Upper lobe of left lung (tissue), 6 donors: ENCODE results near the gene SLC5A8. TPM values are rescaled to one million over a fixed set of nuclear protein-coding genes. Genes with fewer than 3 reads are reported as not detected.

Experiments
- ATAC-seq, 2 donors: fragments of 200-7000 bp; cut with Tn5 transposase; one replicate each; pipeline ENCODE4 v1.9.1; 2022; ENCODE audit warnings: mild to moderate bottlenecking in 2 of 2, moderate library complexity in 2 of 2; ENCODE audit not compliant: low FRiP score in 2 of 2
- DNase-seq, 2 donors: peaks; one replicate each; pipeline ENCODE4 v3.0.0-alpha.2; 2019 to 2020
- H3K27ac ChIP-seq, 4 donors: fragments of 200-600 bp; sonication (generic); one replicate each; pipeline ENCODE4 v1.5.1; 2016 to 2019
- H3K27me3 ChIP-seq, 4 donors: fragments of 200-600 bp; sonication (generic); one replicate each; pipeline ENCODE4 v1.5.1; 2017 to 2019
- H3K36me3 ChIP-seq, 4 donors: fragments of 200-600 bp; sonication (generic); one replicate each; pipeline ENCODE4 v1.5.1; 2016 to 2019
- H3K4me1 ChIP-seq, 4 donors: fragments of 200-600 bp; sonication (generic); one replicate each; pipeline ENCODE4 v1.5.1; 2018 to 2019
- H3K4me3 ChIP-seq, 4 donors: fragments of 200-600 bp; sonication (generic); one replicate each; pipeline ENCODE4 v1.5.1; 2017 to 2019; ENCODE audit warnings: mild to moderate bottlenecking in 2 of 4, moderate library complexity in 1 of 4
- H3K9me3 ChIP-seq, 4 donors: fragments of 200-600 bp; sonication (generic); one replicate each; pipeline ENCODE4 v1.5.1; 2018 to 2019
- EP300 ChIP-seq, 4 donors: sonication (generic); formaldehyde crosslinking; IDR thresholded peaks; one replicate each; pipeline ENCODE4 v1.5.1; 2017; ENCODE audit warnings: antibody characterized with exemption in 4 of 4, control low read depth in 2 of 4
- POLR2A ChIP-seq, 4 donors: fragments of 450-650 bp; IDR thresholded peaks; one replicate each; pipeline ENCODE4 v1.5.1; 2016 to 2017; ENCODE audit warnings: antibody characterized with exemption in 4 of 4, mild to moderate bottlenecking in 2 of 4
- POLR2AphosphoS5 ChIP-seq, 2 donors: sonication (generic); formaldehyde crosslinking; IDR thresholded peaks; one replicate each; pipeline ENCODE4 v1.5.1; 2017; ENCODE audit warnings: antibody characterized with exemption in 2 of 2
- WGBS, 2 donors: methylation state at CpG; one replicate each; pipeline ENCODE4 v1.1.5; 2017 to 2018; 5-methylcytosine and 5-hydroxymethylcytosine counted together
- total RNA-seq, 6 donors: library from RNA; depleted of rRNA in 4 of 6; stranded (reverse); fragments of >200 nt in 4 of 6; gene quantifications; one replicate each; pipeline versions ENCODE4 v1.1.0 to v1.2.1, GENCODE V29; 2016 to 2021
- TF ChIP-seq, protein P1 (sequence below), 6 experiments: fragments of 450-650 bp in 4 of 6; fragments of 200-600 bp in 2 of 6; sonication (generic) in 2 of 6; IDR thresholded peaks; one replicate each; pipeline ENCODE4 v1.5.1; 2016 to 2019; ENCODE audit warnings: antibody characterized with exemption in 6 of 6
- donor health status: DM: no; HTN: no; CAD: no; lungs with moderate emphysema.
- donor health status: DM: no; HTN: yes; CAD: no; lungs with severe emphysema.

The SLC5A8 gene
- total RNA-seq, 6 donors from 2014 or later: 2.1 to 8.8 (median 7.2) TPM; not detected in 1

DNA sequence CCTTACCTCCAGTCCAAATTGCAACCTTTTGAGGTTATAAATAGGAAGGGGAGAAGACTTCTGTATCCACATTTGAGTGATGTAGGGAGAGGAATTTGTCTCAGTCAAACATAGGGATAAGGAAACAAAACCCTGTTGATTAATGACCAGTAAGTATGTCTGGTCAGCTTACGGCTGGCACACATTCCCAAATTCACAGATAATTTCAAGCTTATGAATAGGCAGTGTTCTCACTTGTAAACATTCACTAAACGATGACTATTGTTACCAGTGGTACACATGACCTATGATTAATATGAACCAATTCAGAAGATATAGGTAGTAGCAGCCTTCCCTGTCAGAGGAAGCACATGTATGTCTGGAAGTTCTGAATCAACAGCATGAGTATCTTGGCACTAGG lies 33.0 kb upstream of the SLC5A8 start:
- Histone ChIP-seq H3K27ac (no peak overlapping the region), H3K4me3 (no peak overlapping the region), H3K36me3 (no peaks in the 10 kb centered on the region), H3K4me1 (no peaks in the 10 kb centered on the region), H3K27me3 (no peaks in the 10 kb centered on the region), H3K9me3 (peaks cover 0 to 3% (median 0%) of the 10 kb centered on the region in 4 donors)
- 44 to 51% methylated on average over 2 of the region's 2 CpGs for WGBS, 2 donors
- DNase-seq (no peak), ATAC-seq (no peak)
- TF ChIP-seq POLR2AphosphoS5 (IDR thresholded peaks at IDR 0.05): no peak
- TF ChIP-seq POLR2A (IDR thresholded peaks at IDR 0.05): no peak
- TF ChIP-seq, protein P1, sequence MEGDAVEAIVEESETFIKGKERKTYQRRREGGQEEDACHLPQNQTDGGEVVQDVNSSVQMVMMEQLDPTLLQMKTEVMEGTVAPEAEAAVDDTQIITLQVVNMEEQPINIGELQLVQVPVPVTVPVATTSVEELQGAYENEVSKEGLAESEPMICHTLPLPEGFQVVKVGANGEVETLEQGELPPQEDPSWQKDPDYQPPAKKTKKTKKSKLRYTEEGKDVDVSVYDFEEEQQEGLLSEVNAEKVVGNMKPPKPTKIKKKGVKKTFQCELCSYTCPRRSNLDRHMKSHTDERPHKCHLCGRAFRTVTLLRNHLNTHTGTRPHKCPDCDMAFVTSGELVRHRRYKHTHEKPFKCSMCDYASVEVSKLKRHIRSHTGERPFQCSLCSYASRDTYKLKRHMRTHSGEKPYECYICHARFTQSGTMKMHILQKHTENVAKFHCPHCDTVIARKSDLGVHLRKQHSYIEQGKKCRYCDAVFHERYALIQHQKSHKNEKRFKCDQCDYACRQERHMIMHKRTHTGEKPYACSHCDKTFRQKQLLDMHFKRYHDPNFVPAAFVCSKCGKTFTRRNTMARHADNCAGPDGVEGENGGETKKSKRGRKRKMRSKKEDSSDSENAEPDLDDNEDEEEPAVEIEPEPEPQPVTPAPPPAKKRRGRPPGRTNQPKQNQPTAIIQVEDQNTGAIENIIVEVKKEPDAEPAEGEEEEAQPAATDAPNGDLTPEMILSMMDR (IDR thresholded peaks at IDR 0.05): no peak
- TF ChIP-seq EP300 (IDR thresholded peaks at IDR 0.05): no peak

DNA sequence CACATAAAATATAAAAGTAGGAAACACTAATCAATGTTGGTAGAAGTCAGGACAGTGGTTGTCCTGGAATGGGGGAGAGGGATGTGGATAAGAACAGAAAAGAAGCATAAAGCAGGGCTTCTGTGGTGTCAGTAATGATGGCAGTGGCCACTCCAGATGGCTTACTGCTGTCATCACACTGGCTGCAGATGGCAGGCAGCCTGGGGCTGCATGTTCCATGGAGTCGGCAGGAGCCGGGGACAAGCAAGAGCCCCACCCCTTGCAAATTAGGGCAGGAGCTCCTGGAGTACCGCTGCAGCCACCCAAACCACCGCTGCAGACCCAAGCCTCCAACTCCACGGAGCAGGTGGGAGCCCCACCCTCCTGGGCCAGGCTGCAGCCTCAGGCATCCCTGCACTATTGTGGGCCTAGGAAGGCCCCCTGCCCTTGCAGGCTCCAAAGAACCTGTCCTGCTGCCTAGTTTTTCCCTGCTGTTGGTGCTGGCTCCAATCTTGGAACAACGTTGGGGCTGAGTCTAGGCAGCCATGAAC lies 28.8 kb upstream of the SLC5A8 start:
- ATAC-seq (peak in 1 of 2 donors; percentile 53), DNase-seq (peak in 1 of 2 donors; percentile 49)
- H3K4me1 ChIP-seq: no peaks in the 10 kb centered on the region
- no peaks in the 10 kb centered on the region for H3K27me3 ChIP-seq
- no peak overlapping the region for H3K4me3 ChIP-seq
- H3K27ac ChIP-seq: no peak overlapping the region
- 67 to 80% methylated on average over 2 to 5 of the region's 6 CpGs for WGBS, 2 donors
- H3K36me3 ChIP-seq: no peaks in the 10 kb centered on the region
- peaks cover 0 to 3% (median 0%) of the 10 kb centered on the region in 4 donors for H3K9me3 ChIP-seq
- TF ChIP-seq EP300 (IDR thresholded peaks at IDR 0.05): no peak
- no peak for TF ChIP-seq POLR2A (IDR thresholded peaks at IDR 0.05)
- no peak for TF ChIP-seq POLR2AphosphoS5 (IDR thresholded peaks at IDR 0.05)

DNA sequence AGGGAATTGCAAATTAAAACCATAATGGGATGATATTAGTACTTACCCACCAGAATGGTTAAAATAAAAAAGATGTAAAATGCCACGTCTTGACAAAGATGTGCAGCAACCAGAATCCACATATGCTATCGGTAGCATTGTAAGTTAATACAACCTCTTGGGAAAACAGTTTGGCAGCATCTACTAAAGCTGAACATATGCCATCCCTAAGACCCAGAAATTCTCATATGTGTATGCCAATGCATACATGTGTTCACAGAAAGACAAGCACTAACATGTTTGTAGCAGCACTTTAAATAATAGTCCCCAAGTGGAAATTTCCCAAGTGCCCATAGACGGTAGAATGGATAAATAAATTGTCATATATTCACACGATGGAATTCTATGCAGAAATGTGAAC lies 28.3 kb upstream of the SLC5A8 start:
- WGBS, 2 donors: 84 to 85% methylated on average over 4 of the region's 4 CpGs
- Histone ChIP-seq H3K27me3 (no peaks in the 10 kb centered on the region), H3K4me1 (no peaks in the 10 kb centered on the region), H3K27ac (no peak overlapping the region), H3K4me3 (no peak overlapping the region), H3K9me3 (peaks cover 0 to 3% (median 0%) of the 10 kb centered on the region in 4 donors), H3K36me3 (no peaks in the 10 kb centered on the region)
- no peak for TF ChIP-seq EP300 (IDR thresholded peaks at IDR 0.05)
- TF ChIP-seq POLR2A (IDR thresholded peaks at IDR 0.05): no peak
- no peak for TF ChIP-seq POLR2AphosphoS5 (IDR thresholded peaks at IDR 0.05)
- TF ChIP-seq, protein P1 (IDR thresholded peaks at IDR 0.05): no peak
- ATAC-seq (no peak), DNase-seq (no peak)

DNA sequence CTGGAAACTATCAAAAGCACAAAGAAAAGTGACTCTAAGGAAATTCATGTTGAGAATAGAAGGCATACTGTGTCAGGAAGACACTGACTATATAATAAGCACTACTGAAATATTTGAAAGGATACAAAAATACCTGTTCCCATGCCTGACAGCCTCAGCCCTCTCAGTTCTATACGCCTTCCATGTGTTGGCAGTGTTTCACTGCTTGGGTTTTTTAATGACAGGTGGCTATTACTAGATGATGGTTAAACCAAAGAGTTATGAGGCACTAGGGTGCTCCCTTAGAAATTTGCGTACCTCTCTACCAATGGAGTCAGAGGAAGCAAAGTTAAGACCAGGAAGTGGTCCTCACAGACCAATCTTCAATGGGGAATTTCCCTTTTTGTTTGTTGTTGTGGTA lies 25.6 kb upstream of the SLC5A8 start:
- no peak for ATAC-seq
- WGBS, 2 donors: 87 to 90% methylated on average over 2 of the region's 2 CpGs

DNA sequence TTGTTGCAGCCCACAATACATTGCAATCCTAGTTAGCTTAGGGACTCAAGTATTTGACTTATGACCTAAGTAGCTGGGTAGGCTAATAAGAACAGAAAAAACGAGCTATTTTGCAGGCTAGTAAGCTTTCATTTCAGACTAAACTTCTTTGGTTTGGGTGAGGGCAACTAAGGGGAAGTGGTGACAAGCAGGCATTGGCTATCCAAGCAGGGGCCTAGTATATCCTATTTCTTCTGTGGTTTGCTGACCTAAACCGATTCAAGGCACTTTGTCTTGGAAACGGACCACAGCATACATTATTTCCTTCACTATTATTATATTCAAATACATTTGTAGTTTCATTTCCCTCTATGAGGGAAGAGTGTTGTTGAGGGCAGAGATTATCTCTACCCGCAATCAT lies 21.6 kb upstream of the SLC5A8 start:
- Histone ChIP-seq H3K4me1 (peaks cover 0 to 5% (median 0%) of the 10 kb centered on the region in 4 donors), H3K27ac (no peak overlapping the region), H3K27me3 (no peaks in the 10 kb centered on the region), H3K36me3 (no peaks in the 10 kb centered on the region), H3K4me3 (no peak overlapping the region), H3K9me3 (no peaks in the 10 kb centered on the region)
- TF ChIP-seq, protein P1 (IDR thresholded peaks at IDR 0.05): no peak
- TF ChIP-seq POLR2A (IDR thresholded peaks at IDR 0.05) (no peak), EP300 (IDR thresholded peaks at IDR 0.05) (no peak), POLR2AphosphoS5 (IDR thresholded peaks at IDR 0.05) (no peak)
- ATAC-seq: peak in 1 of 2 donors; percentile 38
- no peak for DNase-seq
- 55 to 68% methylated on average over 4 of the region's 4 CpGs for WGBS, 2 donors

More for the DNA sequence above, 25.6 kb upstream of the SLC5A8 start:
- Histone ChIP-seq H3K9me3 (no peaks in the 10 kb centered on the region), H3K4me3 (no peak overlapping the region), H3K27me3 (no peaks in the 10 kb centered on the region), H3K4me1 (no peaks in the 10 kb centered on the region), H3K27ac (no peak overlapping the region), H3K36me3 (no peaks in the 10 kb centered on the region)
- no peak for DNase-seq
- no peak for TF ChIP-seq POLR2A (IDR thresholded peaks at IDR 0.05)
- TF ChIP-seq, protein P1 (IDR thresholded peaks at IDR 0.05): no peak
- no peak for TF ChIP-seq EP300 (IDR thresholded peaks at IDR 0.05)
- no peak for TF ChIP-seq POLR2AphosphoS5 (IDR thresholded peaks at IDR 0.05)
